HG03039 (cell line): Measurements from ENCODE around the gene ACTL8.

Experiments
- ATAC-seq: cut with Tn5 transposase; IDR thresholded peaks from one replicate; pipeline ENCODE4 v1.9.1; 2021; ENCODE audit warnings: mild to moderate bottlenecking, moderate library complexity; ENCODE audit not compliant: unreplicated experiment

The ACTL8 gene

DNA sequence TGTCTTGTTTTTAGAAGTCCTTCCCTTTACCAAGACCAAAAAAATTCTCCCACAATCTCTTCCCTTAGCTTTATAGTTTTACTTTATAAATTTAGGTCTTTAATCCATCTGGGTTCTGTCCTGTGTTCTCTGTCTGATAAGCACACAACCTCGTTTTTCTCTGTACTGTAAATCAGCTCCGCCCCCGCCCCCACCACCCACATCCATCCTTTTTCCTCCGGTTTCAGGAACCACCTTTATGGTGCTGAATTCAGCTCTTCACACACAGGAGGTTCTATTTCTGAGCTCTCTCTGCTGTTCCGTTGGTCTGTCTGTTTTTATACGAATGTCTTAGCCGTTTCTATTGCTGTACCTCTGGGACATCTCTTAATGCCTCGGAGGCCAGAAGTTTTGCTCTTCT lies 44.5 kb downstream of the ACTL8 start:
- no peak for ATAC-seq

DNA sequence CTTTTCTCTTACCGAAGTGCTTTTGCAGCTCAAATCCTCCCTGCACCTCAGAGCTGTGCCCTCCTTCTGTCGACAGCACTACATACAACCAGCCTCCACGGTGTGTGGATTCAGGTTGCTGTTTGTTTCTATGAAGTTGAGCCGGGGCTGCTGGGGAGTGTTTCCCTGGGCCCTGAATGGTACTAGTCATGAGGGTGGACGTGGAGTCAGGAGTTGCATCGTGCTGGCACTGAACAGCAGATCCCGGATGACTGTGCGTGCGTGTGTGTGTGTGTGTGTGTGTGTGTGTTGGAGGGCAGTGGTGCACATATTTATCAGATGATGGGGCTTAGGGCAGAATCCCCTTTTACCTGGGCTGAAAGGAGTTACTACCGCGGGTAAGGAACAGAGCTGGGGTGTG lies 47.0 kb downstream of the ACTL8 start:
- no peak for ATAC-seq

DNA sequence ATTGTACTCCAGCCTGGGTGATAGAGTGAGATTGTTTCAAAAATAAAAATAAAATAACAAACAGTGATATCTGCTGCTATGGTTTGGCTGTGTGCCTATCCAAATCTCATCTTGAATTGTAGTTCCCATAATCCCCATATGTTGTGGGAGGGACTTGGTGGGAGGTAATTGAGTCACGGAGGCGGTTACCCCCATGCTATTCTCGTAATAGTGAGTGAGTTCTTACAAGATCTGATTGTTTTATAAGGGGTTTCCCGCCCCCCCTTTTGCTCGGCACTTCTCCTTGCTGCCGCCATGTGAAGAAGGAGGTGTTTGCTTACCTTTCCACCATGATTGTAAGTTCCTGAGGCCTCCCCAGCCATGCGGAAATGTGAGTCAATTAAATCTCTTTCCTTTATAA lies 47.8 kb downstream of the ACTL8 start:
- ATAC-seq, result no peak

DNA sequence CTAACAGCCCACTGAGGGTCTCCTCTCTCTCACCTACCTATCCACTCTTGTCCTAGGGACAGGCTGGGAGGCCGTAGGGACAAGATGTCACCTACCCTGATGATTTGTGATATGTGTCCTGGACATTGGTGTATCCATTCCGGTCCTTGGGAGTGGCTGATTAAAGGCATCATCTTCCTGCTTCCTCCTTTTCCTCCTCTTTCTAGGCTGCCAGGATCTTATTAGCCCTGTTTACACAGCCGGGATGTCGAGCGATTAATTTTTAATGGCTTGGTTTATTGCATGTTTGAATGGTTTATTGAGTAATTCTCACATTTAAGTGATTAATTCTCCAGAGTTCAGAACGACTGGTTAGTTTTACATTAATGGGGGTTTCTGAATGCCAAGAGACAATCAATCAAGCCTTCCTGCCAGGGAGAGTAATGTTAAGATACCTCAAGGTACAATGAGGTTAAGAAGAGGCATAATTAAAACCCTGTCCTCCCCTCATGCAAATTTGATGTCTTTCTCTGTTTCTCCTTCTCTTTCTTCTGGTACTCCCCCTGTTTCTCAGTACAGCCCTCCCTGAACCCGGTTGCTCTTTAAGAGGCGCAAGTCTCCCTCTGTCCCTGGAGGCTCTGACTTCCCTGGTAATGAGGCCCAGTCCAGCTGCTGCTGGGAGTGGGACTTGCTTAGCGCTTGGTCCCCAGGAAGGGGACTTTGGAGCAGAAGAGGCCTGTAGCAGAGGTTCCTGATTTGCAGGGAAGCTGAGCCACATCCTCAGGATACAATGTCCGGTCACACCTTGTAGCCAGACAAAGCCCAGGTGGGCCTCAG lies 50.9 kb downstream of the ACTL8 start:
- ATAC-seq, result no peak

DNA sequence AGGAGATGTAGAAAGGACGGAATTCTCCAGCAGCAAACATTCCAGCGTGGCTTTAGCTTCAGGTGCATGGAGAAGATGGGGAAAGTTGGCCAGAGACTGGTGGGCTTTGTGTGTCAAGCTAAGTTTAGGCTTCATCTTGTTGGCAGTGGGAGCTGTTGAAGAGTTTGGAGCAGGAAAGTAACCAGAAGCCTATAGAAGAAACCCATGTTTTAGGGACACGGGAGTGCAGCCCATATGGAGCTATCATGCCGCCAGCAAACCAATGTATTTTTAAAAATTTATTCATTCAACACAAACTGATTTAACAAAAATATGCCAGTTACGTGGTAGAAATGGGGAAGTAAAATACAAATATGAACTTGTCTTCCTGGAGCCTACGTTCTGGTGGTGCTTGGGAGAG lies 53.7 kb downstream of the ACTL8 start:
- ATAC-seq, result no peak

DNA sequence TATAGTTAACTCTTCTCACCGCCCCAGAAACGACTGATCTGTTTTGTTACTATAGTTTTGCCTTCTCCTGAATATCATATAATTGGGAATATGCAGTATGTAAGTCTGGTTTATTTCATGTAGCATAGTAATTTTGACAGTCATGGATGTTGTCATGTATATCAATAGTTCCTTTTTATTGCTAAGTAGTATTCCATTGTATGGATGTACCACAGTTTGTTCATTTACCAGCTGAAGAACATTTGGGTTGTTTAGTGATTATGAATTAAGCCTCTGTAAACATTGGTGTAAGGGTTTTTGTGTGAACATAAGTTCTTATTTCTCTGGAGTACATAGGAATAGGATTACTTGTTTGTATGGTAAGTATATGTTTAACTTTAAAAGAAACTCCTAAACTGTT lies 55.5 kb downstream of the ACTL8 start:
- no peak for ATAC-seq

DNA sequence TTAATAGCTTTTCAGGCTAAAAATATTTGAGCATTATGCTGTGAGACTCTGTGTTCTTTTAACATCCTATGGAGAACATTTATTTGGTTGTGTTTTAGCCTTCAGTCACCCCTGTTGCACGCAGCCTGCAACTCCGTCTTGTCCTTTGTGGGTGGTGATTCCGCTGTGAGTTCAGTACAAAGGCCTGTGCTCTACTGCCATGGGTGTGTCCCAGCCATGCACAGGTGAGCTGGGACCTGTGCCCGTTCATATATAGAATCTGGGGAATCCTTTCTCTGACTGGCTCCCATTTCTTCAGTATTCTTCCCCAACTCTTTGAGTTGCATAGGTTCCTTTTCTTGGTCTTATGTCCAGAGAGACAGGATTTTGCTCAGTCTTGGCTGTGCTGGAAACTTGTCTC lies 61.4 kb downstream of the ACTL8 start:
- no peak for ATAC-seq

DNA sequence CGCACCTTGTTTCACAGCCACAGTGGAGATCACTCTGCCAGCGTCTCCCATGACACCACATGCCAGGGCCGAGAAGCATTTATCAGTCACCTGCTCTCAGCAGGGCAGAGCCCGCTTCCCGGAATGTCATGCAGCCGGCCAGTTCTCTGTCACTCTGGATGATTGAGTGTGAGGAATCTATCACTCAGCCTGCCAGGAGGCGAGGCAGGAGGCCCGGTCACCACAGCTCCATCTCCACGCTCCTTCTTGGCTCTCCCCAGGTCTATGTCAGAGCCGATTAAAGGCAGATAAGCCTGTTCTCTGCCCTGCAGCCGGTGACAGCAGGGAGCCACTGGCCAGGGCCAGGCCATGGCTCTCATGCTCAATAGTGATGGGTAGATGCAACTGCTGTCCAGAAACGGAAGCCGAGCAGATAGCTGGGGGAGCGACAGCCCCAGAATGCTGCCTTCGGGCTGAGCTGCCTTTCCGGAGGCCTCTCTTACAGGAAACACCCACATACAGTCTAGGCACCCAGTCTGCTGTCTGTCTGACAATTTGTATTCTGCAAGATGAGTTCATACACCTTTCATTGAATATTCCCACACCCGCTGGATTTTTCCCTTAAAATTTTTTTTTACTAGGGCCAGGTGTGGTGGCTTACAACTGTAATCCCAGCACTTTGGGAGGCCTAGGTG lies 64.1 kb downstream of the ACTL8 start:
- ATAC-seq, result no peak

DNA sequence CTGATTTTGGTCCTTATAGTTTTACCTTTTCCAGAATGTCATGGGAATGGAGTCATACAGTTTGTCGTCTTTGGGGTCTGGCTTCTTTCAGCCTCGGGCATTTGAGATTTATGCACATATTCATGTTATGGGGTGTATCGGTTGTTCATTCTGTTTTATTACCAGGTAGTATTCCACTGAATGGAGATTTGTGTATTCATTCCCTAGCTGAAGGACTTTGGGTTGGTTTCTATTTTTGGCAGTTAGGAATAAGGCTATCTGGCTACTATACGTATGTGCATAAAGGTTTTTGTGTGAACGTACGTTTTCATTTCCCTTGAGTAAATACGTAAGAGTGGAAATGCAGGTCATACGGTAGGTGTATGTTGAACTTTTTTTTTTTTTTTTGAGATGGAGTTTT lies 65.1 kb downstream of the ACTL8 start:
- no peak for ATAC-seq

DNA sequence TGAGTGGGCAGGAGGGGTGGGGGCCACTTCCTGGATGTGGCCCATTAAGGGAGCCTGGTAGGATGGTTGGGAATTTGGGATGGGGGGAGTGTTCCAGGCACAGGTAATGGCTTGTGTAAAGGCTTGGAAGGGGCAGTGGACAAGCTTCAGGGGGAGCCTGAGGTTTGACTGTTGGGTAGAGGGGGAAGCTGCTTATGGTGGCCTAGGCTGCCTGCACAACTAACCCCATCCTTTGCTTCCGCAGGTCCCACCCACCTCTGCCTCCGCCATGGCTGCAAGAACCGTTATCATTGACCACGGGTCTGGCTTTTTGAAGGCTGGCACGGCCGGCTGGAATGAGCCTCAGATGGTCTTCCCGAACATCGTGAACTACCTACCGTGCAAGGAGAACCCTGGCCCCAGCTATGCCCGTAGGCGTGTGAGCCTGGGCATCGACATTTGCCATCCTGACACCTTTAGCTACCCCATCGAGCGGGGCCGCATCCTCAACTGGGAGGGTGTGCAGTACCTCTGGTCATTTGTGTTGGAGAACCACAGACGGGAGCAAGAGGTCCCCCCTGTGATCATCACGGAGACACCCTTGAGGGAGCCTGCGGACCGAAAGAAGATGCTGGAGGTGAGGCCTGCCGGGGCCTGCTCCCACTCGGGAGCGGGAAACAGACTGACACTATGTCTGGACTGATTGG lies 67.8 kb downstream of the ACTL8 start:
- no peak for ATAC-seq

DNA sequence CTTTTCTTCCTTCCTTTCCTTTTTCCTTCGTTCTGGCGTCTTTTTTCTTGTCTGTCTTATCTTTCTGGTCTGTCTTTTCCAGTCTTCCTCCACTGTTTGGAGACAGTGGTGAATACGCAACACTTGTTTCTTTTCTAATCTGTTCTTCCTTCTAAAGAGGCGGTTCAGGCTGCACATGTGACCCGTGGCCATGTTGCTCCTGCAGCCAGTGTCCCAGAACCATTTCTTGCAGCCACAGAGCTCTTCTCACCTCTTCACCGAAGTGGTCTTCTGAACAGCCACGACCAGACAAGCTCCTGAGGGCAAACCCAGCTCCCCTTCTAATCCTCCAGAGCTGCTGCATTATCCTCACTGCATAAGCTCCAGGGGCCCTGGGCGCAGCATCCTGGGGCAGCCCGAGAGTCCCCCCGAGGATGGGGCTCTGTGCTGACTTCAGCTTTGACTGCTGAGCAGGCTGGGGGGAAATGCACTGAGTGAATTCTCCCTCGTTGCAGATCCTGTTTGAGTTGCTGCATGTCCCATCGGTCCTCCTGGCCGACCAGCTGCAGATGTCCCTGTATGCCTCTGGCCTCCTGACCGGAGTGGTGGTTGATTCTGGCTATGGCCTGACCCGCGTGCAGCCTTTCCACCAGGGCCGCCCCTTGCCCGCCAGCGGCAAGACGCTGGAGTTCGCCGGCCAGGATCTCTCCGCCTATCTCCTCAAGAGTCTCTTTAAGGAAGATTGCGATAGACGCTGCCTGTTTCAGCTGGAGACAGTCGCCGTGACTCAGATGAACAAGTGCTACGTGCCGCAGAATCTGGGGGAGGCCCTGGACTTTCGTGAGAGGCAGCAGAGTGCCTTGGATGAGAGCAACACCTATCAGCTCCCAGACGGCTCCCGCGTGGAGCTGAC lies 70.4 kb downstream of the ACTL8 start:
- ATAC-seq, result no peak

DNA sequence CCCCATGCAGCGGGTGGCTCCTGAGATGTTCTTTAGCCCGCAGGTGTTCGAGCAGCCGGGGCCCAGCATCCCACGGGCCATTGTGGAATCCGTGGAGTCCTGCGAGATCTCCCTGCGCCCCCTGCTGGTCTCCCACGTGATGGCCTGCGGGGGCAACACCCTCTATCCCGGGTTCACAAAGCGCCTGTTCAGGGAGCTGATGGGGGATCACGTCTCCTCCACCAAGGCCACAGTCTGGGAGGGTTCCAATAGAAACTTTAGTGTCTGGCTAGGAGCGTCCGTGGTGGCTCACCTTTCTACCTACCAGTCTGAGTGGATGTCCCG lies 71.0 kb downstream of the ACTL8 start:
- ATAC-seq, result no peak

DNA sequence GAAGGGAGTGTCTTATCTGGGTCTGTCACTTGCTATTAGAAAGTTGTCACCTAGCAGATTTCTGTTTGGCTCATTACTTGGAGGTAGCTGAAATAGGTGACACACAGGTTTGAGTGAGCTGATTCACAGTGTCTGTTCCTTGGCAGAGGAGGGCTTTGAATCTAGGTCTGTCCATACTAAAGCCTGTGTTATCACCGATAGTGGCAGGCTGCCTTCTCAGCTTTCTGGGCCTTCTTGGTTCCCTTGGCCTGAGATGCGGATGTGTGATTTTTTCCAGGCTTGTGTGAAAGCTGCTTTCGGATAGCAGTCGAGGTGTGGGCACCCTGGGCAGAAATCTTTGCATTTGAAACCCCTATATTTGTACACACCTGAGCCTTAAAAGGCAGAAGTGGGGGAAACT lies 73.9 kb downstream of the ACTL8 start:
- ATAC-seq, result no peak

DNA sequence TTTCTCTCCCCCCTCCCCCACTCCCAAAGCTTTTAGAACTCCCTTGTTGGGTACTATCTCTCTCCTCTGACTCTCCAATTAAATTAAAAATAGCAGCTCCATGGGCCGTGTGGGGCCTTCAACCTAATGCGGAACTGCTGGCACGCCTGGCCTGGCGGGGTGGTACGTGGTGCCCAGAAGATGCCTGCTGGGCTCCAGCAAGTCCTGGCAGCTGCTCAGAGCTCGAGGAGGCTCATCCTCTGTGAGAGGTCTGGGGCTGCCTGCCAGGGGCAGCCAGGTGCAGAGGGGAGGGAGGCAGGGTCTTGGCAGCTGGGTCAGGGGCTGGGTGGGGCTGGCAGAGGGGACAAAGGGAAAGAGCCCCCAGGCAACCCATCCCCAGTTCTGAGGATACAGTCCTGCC lies 74.4 kb downstream of the ACTL8 start:
- no peak for ATAC-seq

DNA sequence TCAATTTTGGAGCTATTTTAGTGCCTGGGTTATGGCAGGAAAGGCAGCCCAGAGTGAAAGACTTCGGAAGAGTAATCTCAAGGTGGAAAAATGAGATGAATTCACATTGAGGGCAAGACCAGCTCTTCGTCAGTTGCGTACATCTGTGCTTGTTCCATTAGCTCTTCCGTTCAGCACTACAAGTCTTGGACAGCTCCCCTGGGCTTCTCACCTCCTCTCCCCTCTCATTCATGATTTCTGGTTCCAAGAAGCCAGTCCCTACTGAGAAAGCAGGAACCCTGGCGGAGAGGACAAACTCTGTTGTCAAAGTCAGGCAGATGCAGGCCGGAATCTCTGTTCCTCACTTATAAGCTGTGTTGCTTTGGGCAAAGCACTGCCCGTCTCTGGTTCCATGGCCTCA lies 76.5 kb downstream of the ACTL8 start:
- no peak for ATAC-seq

DNA sequence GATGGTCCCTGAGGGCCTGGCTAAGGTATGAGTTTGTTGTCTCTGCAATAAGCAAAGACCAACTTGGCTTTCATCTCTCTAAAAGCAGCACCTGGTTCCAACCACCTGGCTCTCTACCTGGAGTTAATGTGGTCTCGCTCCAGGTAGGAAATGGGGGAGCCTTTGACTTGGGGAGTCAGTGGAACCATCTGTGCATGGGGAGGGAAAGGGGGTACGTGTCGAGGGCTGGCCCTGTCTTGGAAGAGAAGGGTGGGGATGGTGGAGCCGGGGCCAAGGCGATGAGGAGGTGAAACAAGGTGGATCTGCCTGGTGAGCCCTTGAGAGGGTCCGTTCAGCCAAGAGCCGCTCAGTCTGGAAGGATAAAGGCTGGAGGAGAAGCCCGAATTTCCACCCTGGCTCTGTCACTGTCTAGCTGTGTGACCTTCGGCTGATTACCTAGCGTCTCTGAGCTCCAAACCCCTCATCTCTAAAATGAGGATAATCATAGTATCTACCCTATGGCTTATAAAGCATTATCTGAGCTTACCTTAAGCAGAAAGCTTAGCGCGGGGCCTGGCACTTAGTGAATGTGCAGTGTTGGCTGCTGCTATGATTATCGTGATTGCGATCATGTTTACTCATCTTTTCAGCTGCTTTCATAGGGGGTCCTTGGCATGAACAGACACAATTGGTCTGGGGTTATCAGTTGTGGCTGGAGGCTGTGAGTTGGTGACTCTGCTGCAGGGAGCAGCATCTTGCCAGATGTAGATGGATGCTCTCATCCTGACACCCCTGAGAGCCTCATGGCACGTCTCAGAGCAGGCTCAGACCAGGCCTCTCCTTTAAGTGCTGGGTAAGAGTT lies 78.7 kb downstream of the ACTL8 start:
- ATAC-seq, result no peak

DNA sequence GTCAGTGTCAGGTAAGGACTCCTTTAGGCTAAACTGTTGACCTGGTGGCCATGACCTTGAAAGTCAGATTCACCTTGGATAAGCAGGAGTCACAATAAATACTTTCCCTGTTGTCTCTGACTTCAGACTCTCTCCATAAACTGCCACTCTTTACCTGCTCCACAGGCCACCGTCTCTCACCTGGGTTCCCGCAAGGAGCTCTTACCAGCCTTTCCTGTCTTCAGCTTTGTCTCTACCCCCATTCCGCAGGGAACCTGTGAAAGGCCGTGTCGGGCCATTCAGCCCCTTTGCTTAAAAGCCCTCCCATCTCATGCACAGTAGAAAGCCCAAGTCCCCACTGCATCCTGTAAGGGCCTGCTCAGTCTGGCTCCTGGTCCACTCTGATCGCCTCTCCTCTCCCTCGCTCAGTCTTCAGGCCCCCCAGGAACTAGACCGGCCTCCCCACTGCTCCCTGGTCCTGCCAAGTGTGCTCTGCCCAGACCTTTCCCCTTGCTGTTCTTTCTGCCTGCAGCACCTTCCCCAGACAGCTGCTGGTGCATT lies 79.5 kb downstream of the ACTL8 start:
- no peak for ATAC-seq

DNA sequence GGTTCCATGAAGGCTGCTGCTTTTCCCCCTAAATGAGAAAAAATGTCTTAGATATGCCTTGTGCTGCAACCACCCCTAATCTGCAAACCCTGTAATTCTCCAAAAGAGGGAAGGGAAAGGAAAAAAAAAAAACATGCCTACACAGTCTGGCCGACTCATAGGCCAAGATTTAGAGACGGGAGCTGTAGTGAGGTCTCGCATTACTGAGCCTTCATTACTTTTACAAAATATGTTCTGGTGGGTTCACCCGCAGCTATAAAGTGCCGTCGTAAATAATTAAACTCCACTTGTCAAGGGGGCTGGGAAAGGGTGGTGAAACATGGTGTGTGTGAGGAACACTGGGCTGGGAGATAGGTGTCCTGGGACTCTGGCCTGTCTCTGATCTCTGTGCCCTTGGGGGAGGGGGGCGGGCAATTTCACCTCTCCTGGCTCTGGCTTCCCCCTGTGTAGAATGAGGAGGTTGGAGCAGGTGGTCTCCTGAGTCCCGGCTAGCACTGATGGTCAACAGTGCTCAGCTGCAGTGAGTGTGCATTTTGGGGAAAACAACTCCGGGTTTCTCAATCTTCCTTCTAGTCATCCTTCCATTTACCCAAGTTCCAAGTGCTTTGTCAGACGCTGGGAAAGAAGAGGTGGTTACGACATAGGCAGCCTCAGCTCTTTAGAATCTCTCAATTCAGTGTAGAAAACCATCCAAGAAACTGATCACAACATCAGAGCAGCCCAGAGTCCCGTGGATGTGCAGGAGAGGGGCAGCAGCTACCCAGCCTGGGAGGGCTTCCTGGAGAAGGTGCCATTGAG lies 82.3 kb downstream of the ACTL8 start:
- no peak for ATAC-seq

DNA sequence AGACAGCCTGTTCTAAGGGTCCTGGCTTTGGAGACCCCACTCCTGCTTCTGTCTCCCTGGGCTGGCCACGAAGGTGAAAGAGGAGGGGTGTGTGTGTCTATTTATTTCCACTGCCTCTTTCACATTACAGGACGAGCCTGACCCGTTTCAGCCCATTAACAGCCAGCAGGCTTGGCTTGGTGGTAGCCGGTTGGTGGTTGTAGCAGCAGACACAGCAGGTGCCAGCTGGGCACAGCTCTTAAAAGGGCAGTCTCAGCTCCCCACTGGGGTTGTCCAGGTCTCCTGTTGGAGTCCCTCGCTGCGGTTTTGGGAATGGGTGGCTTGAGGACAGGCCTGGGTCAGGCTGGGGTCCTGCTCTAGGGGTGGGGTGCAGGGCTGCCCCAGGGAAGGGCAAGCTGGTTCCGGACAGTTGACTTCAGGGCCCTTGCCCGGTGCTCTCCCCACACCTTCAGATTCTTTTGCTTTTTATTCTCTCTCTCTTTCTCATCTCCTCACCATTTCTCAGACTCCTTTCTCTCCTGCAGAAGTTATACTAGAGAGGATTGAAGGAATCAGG lies 84.6 kb downstream of the ACTL8 start:
- ATAC-seq, result no peak
